ENCODE measurements around the gene SKOR2.
A peak's percentile ranks its signal among the peaks of the same experiment; 100 is the strongest.

SKOR2 gene

GRCh38 chr18:47168509-47168908 is 83.0 kb downstream of the SKOR2 start:
- DNase-seq, result no peak
- H3K9me3 ChIP-seq (ENCODE audit: insufficient read depth, low read depth, low read length), result no peaks in the 10 kb centered on the region
- no peak overlapping the region for H2AK5ac ChIP-seq (ENCODE audit: low read length)
- H4K8ac ChIP-seq (ENCODE audit: low read depth, low read length), result no peak overlapping the region
- H3K36me3 ChIP-seq (ENCODE audit: control insufficient read depth in 1 of 2, insufficient read depth in 2 of 2, low read length in 2 of 2), result peaks cover 0 to 4% of the 10 kb centered on the region in 2 experiments
- no peak overlapping the region for H2BK120ac ChIP-seq (ENCODE audit: insufficient read depth, low read length, poor library complexity)
- H2BK5ac ChIP-seq (ENCODE audit: low read depth, low read length, poor library complexity), result no peak overlapping the region
- H2BK12ac ChIP-seq (ENCODE audit: low read length), result no peak overlapping the region
- no peak overlapping the region for H3K14ac ChIP-seq (ENCODE audit: low read length)
- H3K79me2 ChIP-seq (ENCODE audit: control insufficient read depth, insufficient read depth, low read length, poor library complexity), result no peaks in the 10 kb centered on the region
- H3K4me1 ChIP-seq (ENCODE audit: control insufficient read depth in 1 of 2, insufficient read depth in 2 of 2, low read length in 2 of 2), result no peaks in the 10 kb centered on the region
- H3K18ac ChIP-seq (ENCODE audit: low read length), result no peak overlapping the region
- H4K91ac ChIP-seq (ENCODE audit: low read depth, low read length), result no peak overlapping the region
- H3K27me3 ChIP-seq (ENCODE audit: insufficient read depth, low read length), result no peaks in the 10 kb centered on the region
- no peak overlapping the region for H2AFZ ChIP-seq (ENCODE audit: insufficient read depth, low read length, poor library complexity)
- H3K23ac ChIP-seq (ENCODE audit: low read length), result no peak overlapping the region
- H3K79me1 ChIP-seq (ENCODE audit: low read length), result no peaks in the 10 kb centered on the region
- no peak overlapping the region for H3K4me2 ChIP-seq (ENCODE audit: low read length)
- no peak overlapping the region for H3K4me3 ChIP-seq (ENCODE audit: low read depth, low read length)
- H3K9ac ChIP-seq (ENCODE audit: low read length), result no peak overlapping the region
- H4K12ac ChIP-seq (ENCODE audit: low read depth, low read length), result no peak overlapping the region
- no peak overlapping the region for H3K4ac ChIP-seq (ENCODE audit: low read depth, low read length)
- no peak overlapping the region for H3K27ac ChIP-seq (ENCODE audit: low read depth, low read length)

GRCh38 chr18:47166294-47166693 is 85.2 kb downstream of the SKOR2 start:
- no peaks in the 10 kb centered on the region for H3K79me1 ChIP-seq (ENCODE audit: low read length)
- H3K36me3 ChIP-seq (ENCODE audit: control insufficient read depth in 1 of 2, insufficient read depth in 2 of 2, low read length in 2 of 2), result peaks cover 0 to 2% of the 10 kb centered on the region in 2 experiments
- H2BK5ac ChIP-seq (ENCODE audit: low read depth, low read length, poor library complexity), result no peak overlapping the region
- no peak overlapping the region for H3K4me2 ChIP-seq (ENCODE audit: low read length)
- H2AK5ac ChIP-seq (ENCODE audit: low read length), result no peak overlapping the region
- H2AFZ ChIP-seq (ENCODE audit: insufficient read depth, low read length, poor library complexity), result no peak overlapping the region
- H2BK120ac ChIP-seq (ENCODE audit: insufficient read depth, low read length, poor library complexity), result no peak overlapping the region
- H4K91ac ChIP-seq (ENCODE audit: low read depth, low read length), result no peak overlapping the region
- no peaks in the 10 kb centered on the region for H3K27me3 ChIP-seq (ENCODE audit: insufficient read depth, low read length)
- DNase-seq, result no peak
- no peaks in the 10 kb centered on the region for H3K79me2 ChIP-seq (ENCODE audit: control insufficient read depth, insufficient read depth, low read length, poor library complexity)
- no peak overlapping the region for H3K4ac ChIP-seq (ENCODE audit: low read depth, low read length)
- no peak overlapping the region for H3K9ac ChIP-seq (ENCODE audit: low read length)
- no peaks in the 10 kb centered on the region for H3K4me1 ChIP-seq (ENCODE audit: control insufficient read depth in 1 of 2, insufficient read depth in 2 of 2, low read length in 2 of 2)
- no CpG with 5 or more reads among the region's 2 CpGs for WGBS (ENCODE audit: extremely low coverage, insufficient coverage, insufficient read length)
- no peak overlapping the region for H3K27ac ChIP-seq (ENCODE audit: low read depth, low read length)
- no peak overlapping the region for H4K8ac ChIP-seq (ENCODE audit: low read depth, low read length)
- H3K9me3 ChIP-seq (ENCODE audit: insufficient read depth, low read depth, low read length), result no peaks in the 10 kb centered on the region
- no peak overlapping the region for H3K4me3 ChIP-seq (ENCODE audit: low read depth, low read length)
- H3K23ac ChIP-seq (ENCODE audit: low read length), result no peak overlapping the region
- no peak overlapping the region for H2BK12ac ChIP-seq (ENCODE audit: low read length)
- H3K18ac ChIP-seq (ENCODE audit: low read length), result no peak overlapping the region
- H4K12ac ChIP-seq (ENCODE audit: low read depth, low read length), result no peak overlapping the region
- no peak overlapping the region for H3K14ac ChIP-seq (ENCODE audit: low read length)

GRCh38 chr18:47163241-47163640 is 88.2 kb downstream of the SKOR2 start:
- H3K18ac ChIP-seq (ENCODE audit: low read length), result no peak overlapping the region
- no peak overlapping the region for H2BK5ac ChIP-seq (ENCODE audit: low read depth, low read length, poor library complexity)
- no peak overlapping the region for H3K9ac ChIP-seq (ENCODE audit: low read length)
- no peak overlapping the region for H2BK120ac ChIP-seq (ENCODE audit: insufficient read depth, low read length, poor library complexity)
- no peak overlapping the region for H2BK12ac ChIP-seq (ENCODE audit: low read length)
- H3K4me3 ChIP-seq (ENCODE audit: low read depth, low read length), result no peak overlapping the region
- H3K79me1 ChIP-seq (ENCODE audit: low read length), result no peaks in the 10 kb centered on the region
- H3K36me3 ChIP-seq (ENCODE audit: control insufficient read depth in 1 of 2, insufficient read depth in 2 of 2, low read length in 2 of 2), result peaks cover 0 to 2% of the 10 kb centered on the region in 2 experiments
- no CpG with 5 or more reads among the region's 5 CpGs for WGBS (ENCODE audit: extremely low coverage, insufficient coverage, insufficient read length)
- no peak overlapping the region for H3K4ac ChIP-seq (ENCODE audit: low read depth, low read length)
- H3K23ac ChIP-seq (ENCODE audit: low read length), result no peak overlapping the region
- no peaks in the 10 kb centered on the region for H3K4me1 ChIP-seq (ENCODE audit: control insufficient read depth in 1 of 2, insufficient read depth in 2 of 2, low read length in 2 of 2)
- no peak overlapping the region for H3K27ac ChIP-seq (ENCODE audit: low read depth, low read length)
- no peak overlapping the region for H2AFZ ChIP-seq (ENCODE audit: insufficient read depth, low read length, poor library complexity)
- no peak overlapping the region for H4K12ac ChIP-seq (ENCODE audit: low read depth, low read length)
- no peak overlapping the region for H3K4me2 ChIP-seq (ENCODE audit: low read length)
- no peaks in the 10 kb centered on the region for H3K27me3 ChIP-seq (ENCODE audit: insufficient read depth, low read length)
- no peak overlapping the region for H4K8ac ChIP-seq (ENCODE audit: low read depth, low read length)
- H4K91ac ChIP-seq (ENCODE audit: low read depth, low read length), result no peak overlapping the region
- no peaks in the 10 kb centered on the region for H3K79me2 ChIP-seq (ENCODE audit: control insufficient read depth, insufficient read depth, low read length, poor library complexity)
- H2AK5ac ChIP-seq (ENCODE audit: low read length), result no peak overlapping the region
- peak; percentile 44 to 74 for DNase-seq
- H3K9me3 ChIP-seq (ENCODE audit: insufficient read depth, low read depth, low read length), result no peaks in the 10 kb centered on the region
- H3K14ac ChIP-seq (ENCODE audit: low read length), result no peak overlapping the region

- no peak overlapping the region for H3K4me3 ChIP-seq (ENCODE audit: low read depth, low read length)
- H3K4me2 ChIP-seq (ENCODE audit: low read length), result no peak overlapping the region
- H3K4me1 ChIP-seq (ENCODE audit: control insufficient read depth in 1 of 2, insufficient read depth in 2 of 2, low read length in 2 of 2), result no peaks in the 10 kb centered on the region
- no peak overlapping the region for H3K27ac ChIP-seq (ENCODE audit: low read depth, low read length)
- H3K9ac ChIP-seq (ENCODE audit: low read length), result no peak overlapping the region
- no peak overlapping the region for H3K4ac ChIP-seq (ENCODE audit: low read depth, low read length)
- H3K23ac ChIP-seq (ENCODE audit: low read length), result no peak overlapping the region
- peak; percentile 53 to 86 for DNase-seq
- H2BK5ac ChIP-seq (ENCODE audit: low read depth, low read length, poor library complexity), result no peak overlapping the region
- H2AK5ac ChIP-seq (ENCODE audit: low read length), result no peak overlapping the region
- H2BK12ac ChIP-seq (ENCODE audit: low read length), result no peak overlapping the region
- H3K36me3 ChIP-seq (ENCODE audit: control insufficient read depth in 1 of 2, insufficient read depth in 2 of 2, low read length in 2 of 2), result peaks cover 0 to 2% of the 10 kb centered on the region in 2 experiments
- H4K91ac ChIP-seq (ENCODE audit: low read depth, low read length), result no peak overlapping the region
- H3K79me1 ChIP-seq (ENCODE audit: low read length), result no peaks in the 10 kb centered on the region
- no peaks in the 10 kb centered on the region for H3K79me2 ChIP-seq (ENCODE audit: control insufficient read depth, insufficient read depth, low read length, poor library complexity)
- H3K18ac ChIP-seq (ENCODE audit: low read length), result no peak overlapping the region
- no peak overlapping the region for H4K12ac ChIP-seq (ENCODE audit: low read depth, low read length)
- no CpG with 5 or more reads among the region's 5 CpGs for WGBS (ENCODE audit: extremely low coverage, insufficient coverage, insufficient read length)
- no peaks in the 10 kb centered on the region for H3K27me3 ChIP-seq (ENCODE audit: insufficient read depth, low read length)
- no peak overlapping the region for H2BK120ac ChIP-seq (ENCODE audit: insufficient read depth, low read length, poor library complexity)
- H4K8ac ChIP-seq (ENCODE audit: low read depth, low read length), result no peak overlapping the region
- no peak overlapping the region for H2AFZ ChIP-seq (ENCODE audit: insufficient read depth, low read length, poor library complexity)
- H3K14ac ChIP-seq (ENCODE audit: low read length), result no peak overlapping the region
- no peaks in the 10 kb centered on the region for H3K9me3 ChIP-seq (ENCODE audit: insufficient read depth, low read depth, low read length)
Measured at GRCh38 chr18:47160256-47160655, 91.2 kb downstream of the SKOR2 start.

Data from trophoblast cell (in vitro differentiated cells and primary cell).